GM04504 (cell line): ENCODE data around the gene SLCO4A1.

Experiments used
- DNase-seq: peaks from one replicate; pipeline ENCODE4 v3.0.0-alpha.2; 2012; ENCODE audit warnings: low read depth

The SLCO4A1 gene

GRCh38 chr20:62607366-62608217 lies 34.7 kb upstream of the SLCO4A1 start:
- no peak for DNase-seq

GRCh38 chr20:62608218-62608565 lies 34.1 kb upstream of the SLCO4A1 start:
- no peak for DNase-seq

GRCh38 chr20:62609279-62609720 lies 33.0 kb upstream of the SLCO4A1 start:
- no peak for DNase-seq

- DNase-seq: no peak
Measured at GRCh38 chr20:62609811-62610757, 32.2 kb upstream of the SLCO4A1 start.

- no peak for DNase-seq
Measured at GRCh38 chr20:62611012-62611411, 31.3 kb upstream of the SLCO4A1 start.

- DNase-seq: no peak
Measured at GRCh38 chr20:62611819-62612218, 30.5 kb upstream of the SLCO4A1 start.

GRCh38 chr20:62614085-62614960 lies 28.0 kb upstream of the SLCO4A1 start:
- no peak for DNase-seq

- DNase-seq: no peak
Measured at GRCh38 chr20:62614961-62615680, 27.2 kb upstream of the SLCO4A1 start.

GRCh38 chr20:62615750-62616251 lies 26.5 kb upstream of the SLCO4A1 start:
- DNase-seq: no peak

GRCh38 chr20:62616728-62617621 lies 25.3 kb upstream of the SLCO4A1 start:
- DNase-seq: no peak

GRCh38 chr20:62617711-62618483 lies 24.4 kb upstream of the SLCO4A1 start:
- no peak for DNase-seq

- no peak for DNase-seq
Measured at GRCh38 chr20:62618611-62619529, 23.4 kb upstream of the SLCO4A1 start.

GRCh38 chr20:62620625-62621024 lies 21.7 kb upstream of the SLCO4A1 start:
- no peak for DNase-seq

GRCh38 chr20:62621251-62622110 lies 20.8 kb upstream of the SLCO4A1 start:
- DNase-seq: no peak

- DNase-seq: no peak
Measured at GRCh38 chr20:62622178-62622876, 20.0 kb upstream of the SLCO4A1 start.

- DNase-seq: no peak
Measured at GRCh38 chr20:62622877-62623487, 19.3 kb upstream of the SLCO4A1 start.
